Kidney (tissue), 14 donors: ENCODE results near the gene HNRNPA3. TPM values are rescaled to one million over a fixed set of nuclear protein-coding genes. Genes with fewer than 3 reads are reported as not detected.
"Not testable (repeated sequence)": the region's sequence is repeated elsewhere in the genome, so short reads cannot be mapped to it uniquely, and the experiment has no call there.

ENCODE experiments used
- DNase-seq, 5 donors: peaks; one replicate each; pipeline ENCODE4 v3.0.0-alpha.2; 2013 to 2020
- FAIRE-seq: peaks from 2 replicates; lab custom pipeline; 2012; peaks lifted over from hg19 to GRCh38; lab: Jason Lieb, UNC
- H3K27ac ChIP-seq, 2 donors: one replicate each; pipeline ENCODE4 v1.7.0; 2013; ENCODE audit warnings: low read depth in 2 of 2, low read length in 2 of 2, inconsistent platforms in 1 of 2
- H3K27me3 ChIP-seq: one replicate; pipeline ENCODE4 v1.7.1; 2013; ENCODE audit warnings: low read length, inconsistent platforms; ENCODE audit not compliant: control insufficient read depth, insufficient read depth
- H3K36me3 ChIP-seq, 3 donors: one replicate each; pipeline versions ENCODE4 v1.7.0 to v1.7.1; 2013; ENCODE audit warnings: low read length in 3 of 3, control low read depth in 1 of 3, inconsistent platforms in 1 of 3; ENCODE audit not compliant: insufficient read depth in 3 of 3, control insufficient read depth in 2 of 3
- H3K4me1 ChIP-seq, 3 donors: one replicate each; pipeline versions ENCODE4 v1.7.0 to v1.7.1; 2013; ENCODE audit warnings: low read length in 3 of 3, inconsistent platforms in 1 of 3, low read depth in 1 of 3; ENCODE audit not compliant: control insufficient read depth in 2 of 3, insufficient read depth in 2 of 3
- H3K4me3 ChIP-seq, 3 donors: one replicate each; pipeline versions ENCODE4 v1.7.0 to v1.8.1; 2013; ENCODE audit warnings: low read length in 3 of 3, control low read depth in 1 of 3, inconsistent platforms in 1 of 3
- H3K9ac ChIP-seq, 3 donors: one replicate each; pipeline versions ENCODE4 v1.7.0 to v1.7.1; 2013; ENCODE audit warnings: low read length in 3 of 3, control low read depth in 1 of 3, inconsistent platforms in 1 of 3
- H3K9me3 ChIP-seq, 3 donors: one replicate each; pipeline versions ENCODE4 v1.7.0 to v1.7.1; 2013; ENCODE audit warnings: low read length in 3 of 3, control low read depth in 1 of 3, inconsistent platforms in 1 of 3; ENCODE audit not compliant: control insufficient read depth in 2 of 3, insufficient read depth in 1 of 3
- intact Hi-C: fragments of 100-400 bp; cut with DNase I; formaldehyde crosslinking; loops from one replicate; pipeline ENCODE4 v1.11.1; 2022
- polyA plus RNA-seq: library from polyadenylated mRNA; stranded (reverse); fragments of 350-450 nt; fragmentation: Illumina TruSeq; extraction: RNeasy Lipid Tissue Mini Kit (QIAGEN cat#74804); gene quantifications from one replicate; pipeline ENCODE4 v1.2.3, GENCODE V29; 2014; ENCODE audit warnings: low read depth, low replicate concordance; ENCODE audit not compliant: insufficient read depth
- total RNA-seq: library from RNA; stranded (reverse); fragmentation: NEBNext Ultra II Directional; extraction: Animal tissue kit (Norgen Biotek cat#: 25700); gene quantifications from one replicate; pipeline ENCODE4 v1.2.1, GENCODE V29; 2021
- TF ChIP-seq, protein P1 (sequence below): IDR thresholded peaks from 3 replicates; pipeline ENCODE4 v1.5.1; 2012; ENCODE audit warnings: mild to moderate bottlenecking, moderate library complexity, borderline replicate concordance; ENCODE audit not compliant: insufficient read depth; ENCODE audit errors: extremely low read depth
- donor health status: control.
- donor health status: control.
- donor health status: control.
- donor health status: control.
- donor health status: control.
- donor health status: DM: yes; HTN: yes; CAD: no.
- donor health status: Normal renal cell carcinoma (clear cell type).

Gene HNRNPA3
- total and polyA plus RNA-seq, 2 donors from 2014 or later: 156 to 173 TPM

- FAIRE-seq (no peak), DNase-seq (no peak)
- peak overlapping the region in 1 of 3 donors; percentile 8 for H3K4me3 ChIP-seq
- peaks cover 11 to 50% (median 47%) of the 10 kb centered on the region in 3 donors for H3K4me1 ChIP-seq
- no peak overlapping the region for H3K9ac ChIP-seq
- H3K27ac ChIP-seq: peak overlapping the region in 1 of 2 donors; percentile 76
- H3K27me3 ChIP-seq: no peaks in the 10 kb centered on the region
- TF ChIP-seq, protein P1, sequence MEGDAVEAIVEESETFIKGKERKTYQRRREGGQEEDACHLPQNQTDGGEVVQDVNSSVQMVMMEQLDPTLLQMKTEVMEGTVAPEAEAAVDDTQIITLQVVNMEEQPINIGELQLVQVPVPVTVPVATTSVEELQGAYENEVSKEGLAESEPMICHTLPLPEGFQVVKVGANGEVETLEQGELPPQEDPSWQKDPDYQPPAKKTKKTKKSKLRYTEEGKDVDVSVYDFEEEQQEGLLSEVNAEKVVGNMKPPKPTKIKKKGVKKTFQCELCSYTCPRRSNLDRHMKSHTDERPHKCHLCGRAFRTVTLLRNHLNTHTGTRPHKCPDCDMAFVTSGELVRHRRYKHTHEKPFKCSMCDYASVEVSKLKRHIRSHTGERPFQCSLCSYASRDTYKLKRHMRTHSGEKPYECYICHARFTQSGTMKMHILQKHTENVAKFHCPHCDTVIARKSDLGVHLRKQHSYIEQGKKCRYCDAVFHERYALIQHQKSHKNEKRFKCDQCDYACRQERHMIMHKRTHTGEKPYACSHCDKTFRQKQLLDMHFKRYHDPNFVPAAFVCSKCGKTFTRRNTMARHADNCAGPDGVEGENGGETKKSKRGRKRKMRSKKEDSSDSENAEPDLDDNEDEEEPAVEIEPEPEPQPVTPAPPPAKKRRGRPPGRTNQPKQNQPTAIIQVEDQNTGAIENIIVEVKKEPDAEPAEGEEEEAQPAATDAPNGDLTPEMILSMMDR: no peak
- H3K9me3 ChIP-seq: no peaks in the 10 kb centered on the region
- H3K36me3 ChIP-seq: no peaks in the 10 kb centered on the region
- intact Hi-C loops: no loop called here
These were observed 33.4 kb downstream of the HNRNPA3 start for GRCh38 chr2:177246000-177246399.

DNA sequence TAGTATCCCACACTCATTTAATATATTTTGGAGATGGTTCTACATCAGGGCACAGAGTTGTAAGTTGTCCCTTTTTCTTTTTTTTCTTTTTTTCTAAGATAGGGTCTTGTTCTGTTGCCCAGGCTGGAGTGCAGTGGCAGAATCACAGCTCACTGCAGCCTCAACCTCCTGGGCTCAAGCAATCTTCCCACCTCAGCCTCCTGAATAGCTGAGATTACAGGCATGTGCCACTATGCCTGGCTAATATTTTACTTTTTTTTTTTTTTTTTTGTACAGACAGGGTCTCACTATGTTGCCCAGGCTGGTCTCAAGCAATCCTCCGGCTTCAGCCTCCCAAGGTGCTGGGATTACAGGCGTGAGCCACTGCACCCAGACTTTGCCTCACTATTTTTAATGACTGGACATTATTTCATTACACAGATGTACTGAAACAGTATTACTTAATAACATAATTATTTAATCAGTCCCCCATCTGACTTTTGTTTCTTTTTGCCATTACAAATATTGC lies 34.0 kb downstream of the HNRNPA3 start:
- H3K9me3 ChIP-seq, H3K27me3 ChIP-seq, FAIRE-seq, DNase-seq, H3K4me3 ChIP-seq, intact Hi-C loops, H3K36me3 ChIP-seq, H3K27ac ChIP-seq, H3K9ac ChIP-seq: not testable (repeated sequence)
- peaks cover 11 to 55% (median 48%) of the 10 kb centered on the region in 3 donors for H3K4me1 ChIP-seq

DNA sequence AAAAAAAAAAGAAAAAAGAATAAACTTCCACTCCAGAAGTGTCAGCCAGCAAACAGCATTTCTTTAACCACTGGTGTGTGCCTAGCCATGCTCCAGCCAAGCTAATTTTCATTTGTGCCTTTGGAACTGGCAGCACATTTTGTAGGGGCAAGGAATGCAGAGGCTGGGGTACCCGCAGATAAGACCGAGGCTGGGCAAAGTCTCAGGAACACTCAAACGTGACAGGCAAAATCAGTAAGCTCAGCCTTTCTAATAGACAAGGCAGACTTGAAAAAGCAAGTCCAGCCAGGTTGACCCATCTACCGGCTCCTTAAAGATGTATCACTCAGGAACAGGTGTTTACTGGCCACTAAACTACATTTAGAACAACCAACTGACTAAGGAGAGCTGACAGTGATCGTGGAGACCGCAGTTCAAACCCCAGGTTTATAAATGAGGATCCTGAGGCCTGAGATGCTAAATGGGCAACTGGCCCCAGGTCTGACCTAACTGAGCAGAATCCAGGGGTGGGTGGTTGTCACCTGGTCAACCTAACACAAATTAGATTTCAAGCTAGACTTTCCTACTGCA lies 35.2 kb downstream of the HNRNPA3 start:
- peak overlapping the region in 1 of 2 donors; percentile 30 for H3K27ac ChIP-seq
- H3K4me3 ChIP-seq: no peak overlapping the region
- intact Hi-C loops: no loop called here
- peak overlapping the region in 1 of 3 donors; percentile 11 for H3K9ac ChIP-seq
- no peak for DNase-seq
- peaks cover 5 to 49% (median 45%) of the 10 kb centered on the region in 3 donors for H3K4me1 ChIP-seq
- no peaks in the 10 kb centered on the region for H3K9me3 ChIP-seq
- H3K27me3 ChIP-seq: no peaks in the 10 kb centered on the region
- TF ChIP-seq, protein P1: no peak
- no peaks in the 10 kb centered on the region for H3K36me3 ChIP-seq
- no peak for FAIRE-seq

DNA sequence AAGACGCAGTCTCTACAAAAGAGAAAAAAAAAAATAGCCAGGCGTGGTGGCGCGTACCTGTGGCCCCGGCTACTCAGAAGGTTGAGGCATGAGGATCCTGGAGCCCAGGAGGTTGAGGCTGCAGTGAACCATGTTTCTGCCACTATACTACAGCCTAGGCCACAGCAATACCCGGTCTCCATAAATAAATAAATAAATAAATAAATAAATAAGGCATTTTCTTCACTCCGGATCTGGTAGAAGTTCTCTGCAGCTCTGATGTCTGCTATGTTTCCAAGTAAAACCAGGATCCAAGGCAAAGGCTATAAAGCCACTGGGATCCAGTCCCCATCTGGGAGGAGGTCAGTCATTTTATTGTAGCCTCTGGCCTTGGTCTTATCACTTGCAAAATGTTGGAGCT lies 36.4 kb downstream of the HNRNPA3 start:
- no peaks in the 10 kb centered on the region for H3K36me3 ChIP-seq
- H3K27ac ChIP-seq: peak overlapping the region in 1 of 2 donors; percentile 65
- H3K27me3 ChIP-seq: no peaks in the 10 kb centered on the region
- intact Hi-C loops: no loop called here
- FAIRE-seq (no peak), DNase-seq (no peak)
- H3K9ac ChIP-seq: no peak overlapping the region
- H3K4me1 ChIP-seq: peaks cover 0 to 50% (median 43%) of the 10 kb centered on the region in 3 donors
- no peaks in the 10 kb centered on the region for H3K9me3 ChIP-seq
- H3K4me3 ChIP-seq: no peak overlapping the region
- TF ChIP-seq, protein P1: no peak
